DND-41 (cell line): Measurements from ENCODE around the gene HSPBP1.

ENCODE experiments used
- CTCF ChIP-seq: IDR thresholded peaks from 2 replicates; pipeline ENCODE4 v1.5.1; 2012; ENCODE audit warnings: borderline replicate concordance, low read length, moderate library complexity, mild to moderate bottlenecking; ENCODE audit not compliant: poor library complexity, severe bottlenecking; ENCODE audit errors: extremely low read depth
- EZH2 ChIP-seq: IDR thresholded peaks from 3 replicates; pipeline ENCODE4 v1.6.1; 2012; ENCODE audit warnings: borderline replicate concordance, low read depth, mild to moderate bottlenecking, moderate library complexity, low read length, inconsistent platforms; ENCODE audit not compliant: severe bottlenecking

GRCh38 chr19:55283548-55284377, 3.9 kb upstream of the HSPBP1 start, which contains the start of gene BRSK1:
- no peak for TF ChIP-seq EZH2
- TF ChIP-seq CTCF: no peak
